ENCODE measurements around the gene KCTD16. TPM values are rescaled to one million over a fixed set of nuclear protein-coding genes. Genes with fewer than 3 reads are reported as not detected.

KCTD16 gene
- under 1 TPM; 0.24 to 0.46 TPM for total RNA-seq
- long read RNA-seq, donor 1, result 0 reads
- long read RNA-seq, donor 2, result 0 reads

DNA sequence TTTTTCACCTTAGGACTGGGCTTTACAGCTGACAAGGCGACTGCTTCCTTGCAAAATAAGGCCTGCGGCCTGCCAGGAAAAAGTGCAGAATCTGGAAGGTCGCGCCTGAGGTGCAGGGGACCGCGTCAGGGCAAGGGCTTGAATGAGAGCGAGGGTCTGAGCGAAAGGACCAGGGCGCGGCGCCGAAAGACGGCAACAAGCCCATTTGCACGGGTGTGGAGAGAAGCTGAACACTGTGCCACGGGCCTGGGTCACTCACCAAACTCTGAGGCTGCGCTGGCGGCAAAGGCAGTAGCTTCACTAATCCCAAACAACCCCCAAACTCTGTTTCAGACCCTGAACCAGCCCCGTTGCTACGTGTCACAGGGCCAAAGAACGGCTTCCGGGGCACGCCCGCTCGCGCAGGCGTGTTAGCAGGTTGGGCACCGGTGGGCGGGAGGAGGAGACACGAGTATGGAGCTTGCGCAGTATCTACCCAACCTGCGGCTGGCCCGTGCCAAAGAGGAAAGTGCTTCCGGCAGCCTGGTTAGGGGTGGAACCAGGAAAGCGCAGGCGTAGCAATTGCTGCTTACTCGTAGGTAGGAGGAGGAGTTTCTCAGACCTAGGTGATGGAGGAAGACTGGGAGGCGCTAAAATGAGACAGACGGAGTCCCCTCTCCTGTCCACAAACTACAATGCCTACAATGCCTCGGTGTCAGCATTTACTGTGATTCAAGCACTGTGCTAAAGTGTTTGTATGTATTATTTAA lies at the start of gene KCTD16, which contains the start of gene YIPF5:
TSS of gene KCTD16 (plus strand) at position 598 of the 749 bp plus-strand sequence.
TSS of gene YIPF5 (minus strand) at position 384 of the 749 bp plus-strand sequence. CDS start 704 bp downstream, outside the sequence.
- DNase-seq (ENCODE audit: low spot score), result peak; percentile 99
- intact Hi-C loops (cut with DNase I), result no loop called here

DNA sequence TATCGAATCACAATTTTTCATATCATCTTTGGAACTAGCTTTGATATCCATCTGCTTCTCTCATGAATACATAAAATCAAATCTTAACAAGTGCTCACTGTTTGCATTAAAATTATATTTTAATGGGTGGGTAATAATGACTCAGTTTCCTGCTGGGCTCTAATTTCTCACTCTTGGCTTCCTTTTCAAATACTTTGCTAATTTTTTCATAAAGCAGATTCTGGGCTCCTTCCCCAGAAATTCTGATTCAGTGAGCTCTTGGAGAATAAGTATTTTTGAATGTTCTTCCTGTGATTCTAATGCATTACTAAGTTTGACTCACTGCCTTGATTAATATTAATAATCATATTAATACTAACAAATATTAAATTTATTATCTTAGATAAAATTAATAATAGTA lies 49.1 kb upstream of the KCTD16 start:
- intact Hi-C loops (cut with DNase I), result no loop called here
- DNase-seq (ENCODE audit: low spot score), result no peak

DNA sequence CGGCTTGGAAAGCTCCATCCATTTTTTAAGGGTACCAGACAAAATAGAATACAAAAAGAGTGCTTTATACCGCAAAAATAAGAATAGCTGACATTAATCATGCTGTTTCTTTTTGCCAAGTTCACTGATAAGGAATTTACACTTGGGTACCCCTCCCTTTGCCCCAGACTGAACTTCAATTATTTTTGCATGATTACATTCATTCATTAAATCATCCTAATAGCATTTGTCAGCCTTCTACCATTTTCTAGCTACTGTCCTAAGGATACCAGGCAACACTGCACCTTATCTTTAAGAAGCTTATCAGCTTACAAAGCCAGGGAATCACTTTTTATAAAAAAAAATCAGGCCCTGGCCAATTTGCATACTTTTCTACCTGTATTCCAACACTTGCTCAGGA lies 48.6 kb upstream of the KCTD16 start:
- intact Hi-C loops (cut with DNase I), result no loop called here
- no peak for DNase-seq (ENCODE audit: low spot score)

DNA sequence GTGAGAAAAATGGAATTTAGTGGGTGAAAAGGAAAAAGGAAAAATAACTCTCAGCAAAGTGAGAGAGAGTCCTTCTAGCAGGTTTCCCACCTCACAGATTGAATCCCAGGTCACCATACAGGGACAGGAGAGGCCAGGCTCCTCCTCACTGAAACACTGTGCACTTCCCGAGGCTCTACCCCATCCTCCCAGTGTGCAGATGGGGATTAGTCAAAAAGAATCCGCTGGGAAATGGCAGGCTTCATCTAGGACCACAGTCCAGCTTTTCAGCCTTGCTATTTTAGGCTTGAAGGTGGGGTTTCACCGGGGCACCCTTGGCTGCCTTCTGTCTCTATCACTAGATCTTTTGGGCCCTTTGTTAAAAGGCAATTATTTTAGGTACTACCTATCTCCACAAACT lies 48.0 kb upstream of the KCTD16 start:
- intact Hi-C loops (cut with DNase I), result no loop called here

DNA sequence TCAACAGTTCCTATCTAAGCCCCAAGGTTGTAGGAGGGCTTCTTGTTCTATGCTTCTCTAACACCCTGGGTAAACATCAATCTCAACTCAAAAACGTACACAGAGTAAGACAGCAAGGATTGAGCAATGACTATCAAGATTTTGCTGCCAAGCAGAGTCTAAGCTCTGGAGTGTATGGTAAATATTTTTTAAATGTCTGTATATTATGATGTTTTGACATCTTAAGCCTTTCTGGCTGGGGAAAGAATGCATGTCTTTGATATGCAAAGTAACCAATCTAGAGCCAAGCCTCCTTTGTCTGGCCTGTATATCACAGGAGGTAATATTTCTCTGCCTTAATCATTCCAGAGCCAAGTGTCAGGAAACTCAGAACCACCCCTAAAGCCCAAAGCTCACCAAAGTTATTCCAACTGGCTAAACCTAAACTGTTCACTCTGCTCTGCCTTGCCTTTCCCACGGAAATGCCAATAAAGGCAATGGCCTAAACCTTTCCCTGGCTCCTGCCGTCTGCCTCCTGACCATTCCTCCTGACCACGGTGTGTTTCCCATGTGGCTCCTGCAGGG lies 45.4 kb upstream of the KCTD16 start:
- intact Hi-C loops (cut with DNase I), result no loop called here
- DNase-seq (ENCODE audit: low spot score), result no peak

More for the DNA sequence above, 48.0 kb upstream of the KCTD16 start:
- no peak for DNase-seq (ENCODE audit: low spot score)

DNA sequence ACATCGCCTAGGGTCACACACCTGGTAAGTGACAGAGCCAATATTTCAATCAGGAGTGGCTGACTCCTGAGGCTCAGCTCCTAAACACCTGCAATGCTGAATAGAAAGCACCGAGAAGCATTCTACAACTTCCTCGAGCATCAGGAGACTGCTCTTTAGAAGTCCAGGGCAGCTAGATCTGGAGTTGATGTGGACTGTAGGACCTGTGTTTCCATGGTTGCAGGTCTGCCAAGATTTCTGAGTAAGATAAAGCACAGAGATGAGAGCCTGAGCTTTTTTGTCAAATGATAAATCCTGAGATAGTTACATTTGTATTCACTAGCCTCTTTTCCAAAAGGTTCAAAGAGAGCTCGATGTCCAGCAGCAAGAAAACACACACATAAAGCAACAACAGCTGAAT lies 44.0 kb upstream of the KCTD16 start:
- no peak for DNase-seq (ENCODE audit: low spot score)
- intact Hi-C loops (cut with DNase I), result no loop called here

DNA sequence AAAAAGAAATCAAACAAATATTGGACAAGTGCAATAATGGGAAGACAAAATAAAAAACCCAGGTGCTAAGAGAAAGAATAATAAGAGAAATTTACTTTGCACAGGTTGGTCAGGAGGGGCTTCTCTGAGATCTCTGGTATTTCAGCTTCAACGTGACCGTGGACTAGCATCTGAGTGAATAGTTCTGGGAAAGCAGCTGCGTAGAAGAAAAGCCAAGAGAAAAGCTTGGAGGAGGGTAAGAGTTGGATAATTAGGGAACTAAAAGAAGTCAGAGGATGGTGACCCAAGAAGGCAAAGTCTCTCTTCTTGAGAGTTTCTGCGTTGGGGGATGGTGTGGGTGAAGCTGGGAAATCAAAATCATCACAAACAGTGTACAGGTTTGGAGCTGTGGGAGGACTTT lies 41.8 kb upstream of the KCTD16 start:
- DNase-seq (ENCODE audit: low spot score), result no peak
- intact Hi-C loops (cut with DNase I), result no loop called here

DNA sequence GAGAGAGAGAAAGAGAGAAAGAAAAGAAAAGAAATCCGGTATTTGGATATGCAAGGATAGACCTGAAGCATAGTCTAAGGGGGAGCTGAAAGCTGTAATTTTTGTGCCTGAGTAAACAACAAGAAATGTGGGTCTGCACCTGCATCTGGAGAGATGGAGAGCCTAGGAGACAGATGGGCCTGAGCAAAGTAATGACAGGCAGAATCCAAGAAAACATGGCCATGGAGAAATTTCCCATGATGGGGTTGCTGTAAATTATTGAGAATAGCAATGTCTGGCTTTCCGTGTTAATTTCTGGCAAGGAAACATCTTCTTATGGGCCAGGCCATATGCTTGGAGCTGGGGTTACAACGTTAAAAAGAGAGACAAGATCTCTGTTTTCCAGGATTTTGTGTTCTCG lies 40.4 kb upstream of the KCTD16 start:
- no peak for DNase-seq (ENCODE audit: low spot score)
- intact Hi-C loops (cut with DNase I), result no loop called here

DNA sequence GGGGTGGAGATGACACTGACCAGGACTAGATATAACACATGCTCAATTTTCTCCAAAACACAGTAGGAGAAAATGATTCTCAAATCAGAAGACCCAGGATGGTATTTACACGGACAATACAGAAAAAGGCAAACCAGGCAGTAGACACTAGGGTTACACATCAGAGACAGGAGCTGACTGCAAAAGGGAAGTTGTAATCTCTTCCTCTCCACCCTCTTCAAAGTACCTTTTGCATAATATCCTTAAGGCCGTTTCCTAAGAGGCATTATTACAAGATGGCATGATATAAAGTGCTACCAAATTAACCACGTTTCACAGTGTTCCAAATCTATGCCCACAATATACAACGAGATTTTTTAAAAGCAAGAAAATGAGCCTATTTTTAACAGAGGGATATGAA lies 39.4 kb upstream of the KCTD16 start:
- intact Hi-C loops (cut with DNase I), result no loop called here
- DNase-seq (ENCODE audit: low spot score), result no peak

DNA sequence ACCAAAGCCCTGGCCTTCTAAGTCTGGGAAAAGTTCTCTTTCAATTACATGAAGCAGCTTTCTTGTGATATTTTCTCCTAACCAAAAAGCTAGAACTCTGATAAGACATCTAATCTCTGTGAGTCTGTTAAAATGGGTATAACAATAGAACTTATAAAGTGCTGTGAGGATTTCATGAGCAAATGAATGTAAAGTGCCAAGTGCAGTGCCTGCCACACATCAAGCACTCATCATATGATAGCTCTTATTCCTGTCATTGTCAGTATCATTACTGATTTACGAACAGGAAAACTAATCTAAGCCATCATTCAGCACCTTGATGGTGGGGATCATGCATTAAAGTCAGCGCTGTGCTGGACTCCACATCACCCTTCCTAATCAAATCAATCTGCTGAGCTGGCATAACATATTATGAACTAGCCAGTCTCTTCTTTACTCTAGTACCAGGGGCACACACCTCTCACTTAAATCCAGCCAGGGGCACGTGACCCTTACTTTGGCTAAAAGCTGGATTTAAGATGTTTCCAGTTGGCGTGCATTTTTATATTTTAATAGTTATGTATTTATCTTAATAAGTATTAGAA lies 37.5 kb upstream of the KCTD16 start:
- intact Hi-C loops (cut with DNase I), result no loop called here
- no peak for DNase-seq (ENCODE audit: low spot score)

DNA sequence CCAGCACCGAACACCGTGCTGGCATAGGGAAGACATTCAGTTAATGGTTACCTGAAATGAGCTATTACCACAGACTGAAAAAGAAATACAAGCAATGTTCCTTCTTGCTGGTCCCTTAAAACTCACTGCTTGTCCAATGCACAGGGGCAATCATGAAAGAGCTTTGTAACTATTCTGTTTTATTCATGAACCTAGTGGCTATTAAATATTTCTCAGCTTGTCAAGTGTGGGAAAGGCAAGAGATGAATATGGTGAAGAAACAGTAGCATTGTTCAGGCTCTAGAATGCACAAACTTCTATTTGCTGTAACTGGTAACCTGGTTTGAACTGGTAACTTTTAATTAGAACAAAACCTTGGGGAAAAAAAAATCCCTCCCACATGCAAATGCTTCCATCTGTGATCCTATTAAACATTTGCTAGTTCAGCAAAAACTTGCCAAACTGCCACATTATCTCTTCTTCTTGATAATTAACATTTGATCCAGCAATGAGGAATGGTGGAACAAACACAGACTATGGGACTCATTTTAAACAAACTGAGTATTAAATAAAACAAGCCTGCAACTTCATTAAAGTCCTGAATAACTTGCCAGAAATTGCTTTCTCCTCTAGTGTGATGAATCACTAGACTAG lies 36.4 kb upstream of the KCTD16 start:
- intact Hi-C loops (cut with DNase I), result no loop called here
- DNase-seq (ENCODE audit: low spot score), result no peak

DNA sequence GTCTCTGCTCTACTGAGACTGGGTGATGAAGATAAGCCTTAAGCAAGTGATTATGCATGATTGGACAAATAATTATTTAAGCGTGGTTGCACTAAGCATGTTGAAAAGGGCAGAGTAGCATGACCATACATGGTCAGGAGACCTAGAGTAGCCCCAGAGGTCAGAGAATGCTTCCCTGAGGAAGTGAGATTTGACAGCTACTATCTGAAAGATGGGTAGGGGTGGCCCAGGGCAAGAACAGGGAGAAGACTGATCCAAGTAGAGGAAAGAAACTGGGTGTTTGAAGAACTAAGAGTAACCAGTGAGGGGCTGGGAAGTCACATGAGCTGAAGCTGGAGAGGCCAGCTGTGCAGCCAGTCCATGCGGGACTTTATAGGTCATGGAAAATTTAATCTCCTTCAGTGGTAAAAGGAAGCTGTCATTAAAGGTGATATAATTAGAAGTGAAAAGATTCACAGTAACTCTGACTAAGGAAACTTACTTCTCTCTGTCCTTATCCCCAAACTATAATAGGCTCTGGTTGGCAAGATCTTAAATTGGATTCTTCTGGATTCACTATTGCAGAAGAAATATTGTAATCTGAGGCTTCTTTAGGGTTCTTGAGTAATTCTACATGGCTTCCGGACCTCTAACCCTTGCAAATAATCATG lies 35.4 kb upstream of the KCTD16 start:
- intact Hi-C loops (cut with DNase I), result loop anchor here in 1 of 2 donors (5.0 kb wide), 1 partner anchor 1847 kb away; no protein-coding TSS in a partner anchor
- no peak for DNase-seq (ENCODE audit: low spot score)

DNA sequence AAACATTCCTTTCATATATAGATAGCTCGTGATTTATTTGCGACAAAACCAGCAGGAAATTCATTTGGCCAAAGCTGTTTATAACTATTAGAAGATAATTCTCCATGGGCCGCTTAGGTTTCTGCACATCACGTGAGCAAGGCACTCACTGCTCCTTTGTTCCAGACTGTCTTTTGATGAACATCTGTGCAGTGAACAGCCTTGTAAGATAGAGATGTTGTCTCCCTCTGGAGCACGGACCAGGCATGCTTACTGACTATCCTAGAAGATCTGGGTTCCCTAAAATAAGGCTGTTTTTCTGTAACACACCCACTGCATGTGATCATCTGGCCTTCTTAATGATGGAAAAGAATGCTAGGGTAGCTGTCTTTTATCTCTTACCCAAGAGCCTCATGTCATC lies 31.1 kb upstream of the KCTD16 start:
- DNase-seq (ENCODE audit: low spot score), result no peak
- intact Hi-C loops (cut with DNase I), result loop anchor here in 1 of 2 donors (5.0 kb wide), 1 partner anchor 1843 kb away; no protein-coding TSS in a partner anchor

DNA sequence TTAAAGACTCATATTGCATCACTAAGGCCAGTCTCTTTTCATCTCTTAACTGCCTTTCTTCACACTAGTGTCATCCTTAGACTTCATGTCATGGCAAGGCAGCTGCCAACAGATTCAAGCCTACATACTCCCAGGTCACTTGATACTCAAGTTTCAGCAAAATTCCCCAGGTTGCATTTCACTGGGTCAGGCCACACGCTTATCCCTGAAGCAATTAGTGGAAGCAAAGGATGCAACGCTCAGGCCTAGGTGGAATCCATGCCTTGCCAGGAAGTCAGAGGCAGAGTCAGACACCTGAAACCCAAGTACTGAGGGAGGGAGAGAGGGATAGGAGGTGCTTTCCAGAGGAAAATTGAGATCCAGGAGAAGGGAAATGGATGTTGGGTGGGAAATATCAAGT lies 29.1 kb upstream of the KCTD16 start:
- DNase-seq (ENCODE audit: low spot score), result no peak
- intact Hi-C loops (cut with DNase I), result loop anchor here in 1 of 2 donors (10.0 kb wide), 1 partner anchor 1217 kb away; no protein-coding TSS in a partner anchor

DNA sequence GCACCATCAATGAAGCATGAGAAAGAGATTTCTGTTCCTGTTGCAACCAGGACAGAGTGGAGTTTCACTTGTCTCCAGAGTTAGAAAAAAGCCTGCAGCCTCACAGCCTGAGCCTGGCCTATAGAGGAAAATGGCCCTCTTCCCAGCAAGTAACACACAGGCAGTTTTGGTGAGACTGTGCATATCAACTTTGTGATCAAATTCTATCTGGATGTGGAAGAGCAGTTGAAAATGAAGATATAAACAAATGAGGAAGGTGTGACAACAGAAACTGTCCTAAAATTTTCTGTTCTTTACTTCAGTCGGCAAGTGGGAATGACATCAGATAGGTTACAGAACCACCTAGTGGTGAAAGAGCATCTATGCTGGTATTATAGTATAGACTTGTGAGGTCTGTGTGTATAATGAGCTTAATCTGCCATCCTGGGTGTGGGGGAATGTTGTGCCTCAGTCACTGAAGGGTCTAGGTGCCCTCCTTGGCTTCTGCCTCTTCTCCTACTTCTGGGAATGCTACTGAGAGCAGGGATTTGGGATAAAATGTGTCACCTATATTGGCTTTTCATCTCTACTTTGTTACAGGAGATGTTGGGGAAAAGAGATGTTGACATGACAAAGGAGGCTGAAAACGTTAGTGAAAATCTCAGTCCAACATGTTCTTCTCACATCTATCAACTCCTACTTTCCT lies 28.4 kb upstream of the KCTD16 start:
- intact Hi-C loops (cut with DNase I), result loop anchor here in 1 of 2 donors (10.0 kb wide), 1 partner anchor 1217 kb away; no protein-coding TSS in a partner anchor
- DNase-seq (ENCODE audit: low spot score), result no peak

DNA sequence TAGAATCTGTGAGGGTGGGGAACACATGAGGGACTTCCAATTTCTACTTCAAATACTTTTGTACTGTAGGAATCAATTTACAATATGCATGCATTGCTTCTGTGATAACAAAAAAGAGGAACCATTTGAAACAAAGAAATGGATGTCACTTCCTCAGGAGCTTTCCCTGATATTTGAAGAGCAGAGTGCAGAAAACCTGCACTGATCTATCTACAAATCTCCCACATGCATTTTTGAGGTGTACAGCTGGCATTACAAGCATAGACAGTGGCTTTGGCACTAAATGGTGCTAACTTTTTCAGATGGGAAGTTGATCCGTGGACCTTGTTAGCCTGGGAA lies 27.9 kb upstream of the KCTD16 start:
- intact Hi-C loops (cut with DNase I), result loop anchor here in 1 of 2 donors (10.0 kb wide), 1 partner anchor 1218 kb away; no protein-coding TSS in a partner anchor
- no peak for DNase-seq (ENCODE audit: low spot score)

DNA sequence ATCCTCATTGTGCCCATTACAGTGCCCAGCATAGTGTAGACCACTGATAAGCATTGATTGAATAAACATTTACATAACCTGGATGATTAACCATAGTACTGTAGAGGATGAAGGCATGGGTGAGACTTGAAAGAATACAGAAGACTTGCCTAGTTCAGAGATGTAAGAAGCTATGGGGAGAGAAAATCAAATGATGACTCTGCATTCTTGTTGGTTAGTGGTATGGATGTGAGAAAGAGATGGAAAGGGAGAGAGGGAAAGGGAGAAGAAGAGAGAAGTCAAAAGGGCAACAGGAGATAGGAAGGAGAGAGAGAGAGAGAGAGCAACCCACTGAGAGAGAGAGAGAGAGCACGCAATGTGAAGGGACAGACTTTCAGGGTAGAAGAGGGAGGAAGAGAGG lies 27.0 kb upstream of the KCTD16 start:
- intact Hi-C loops (cut with DNase I), result loop anchor here in 1 of 2 donors (10.0 kb wide), 1 partner anchor 1219 kb away; no protein-coding TSS in a partner anchor
- no peak for DNase-seq (ENCODE audit: low spot score)

DNA sequence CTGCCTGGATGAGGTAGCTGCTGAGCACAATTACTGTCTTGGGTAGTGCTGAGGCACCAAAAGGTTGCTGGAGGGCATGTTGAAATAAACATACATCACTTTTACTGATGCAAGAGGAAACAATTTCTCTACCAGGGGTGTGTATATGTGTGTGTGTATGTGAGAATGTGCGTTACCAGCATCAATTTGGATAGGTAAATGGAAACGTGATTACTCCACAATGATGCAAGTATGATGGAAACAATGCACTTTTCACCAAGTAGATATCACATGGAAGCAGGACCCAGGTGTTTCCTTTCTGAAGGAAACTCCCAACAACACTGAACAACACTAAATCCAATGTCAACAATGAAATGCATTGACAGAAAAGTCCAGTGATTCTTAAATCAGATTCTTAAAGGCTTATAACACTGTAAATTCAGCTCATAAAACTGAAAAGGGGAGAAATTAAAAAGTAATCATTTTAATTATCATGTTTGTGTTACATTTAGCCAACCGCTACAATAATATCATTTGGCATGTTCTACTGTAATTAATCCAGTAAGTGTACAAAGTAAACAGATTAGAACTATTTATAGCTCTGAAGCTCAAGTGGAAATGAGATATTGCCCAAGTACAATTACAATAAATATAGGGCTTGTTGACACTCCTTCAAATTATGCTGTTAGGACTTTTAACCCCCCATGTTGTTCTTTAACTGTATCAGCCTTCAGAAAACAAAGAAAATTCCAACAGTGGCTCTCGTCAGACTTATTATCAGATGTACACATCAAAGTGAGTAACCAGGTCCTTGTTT lies 25.5 kb upstream of the KCTD16 start:
- intact Hi-C loops (cut with DNase I), result loop anchor here in 1 of 2 donors (10.0 kb wide), 1 partner anchor 1220 kb away; no protein-coding TSS in a partner anchor
- no peak for DNase-seq (ENCODE audit: low spot score)
